Naive thymus-derived CD8-positive, alpha-beta T cell (primary cell): ENCODE results near the gene EPN1. TPM values are rescaled to one million over a fixed set of nuclear protein-coding genes. Genes with fewer than 3 reads are reported as not detected.

ENCODE experiments used
- ATAC-seq, 2 donors: fragments of 150-1000 bp; cut with Tn5 transposase in 1 of 2; sonication (Bioruptor Pico), chemical (Tn5 transposase) in 1 of 2; 1 replicate in 1 of 2; 2 replicates in 1 of 2; pipeline ENCODE4 v1.10.0; 2021; ENCODE audit warnings: mild to moderate bottlenecking in 2 of 2, moderate library complexity in 2 of 2
- POLR2A ChIA-PET: fragments of 350-600 bp; sonication (Branson Sonifier 250); formaldehyde crosslinking; loops from one replicate; lab custom pipeline; 2021; ENCODE audit warnings: antibody characterized with exemption; lab: Charles Lee
- DNase-seq, 10 donors: peaks; one replicate each; pipeline versions ENCODE4 v3.0.0 to v3.0.0-alpha.2; 2020 to 2022
- H3K27ac Mint-ChIP-seq, 10 donors: one replicate each; pipeline ENCODE4 v1.8.0; 2020 to 2022; ENCODE audit warnings: mild to moderate bottlenecking in 10 of 10, mixed read lengths in 10 of 10, moderate library complexity in 4 of 10, inconsistent platforms in 1 of 10
- H3K27me3 Mint-ChIP-seq, 5 donors: one replicate each; pipeline ENCODE4 v1.8.0; 2021 to 2022; ENCODE audit warnings: mixed read lengths in 5 of 5
- H3K36me3 Mint-ChIP-seq, 3 donors: one replicate each; pipeline ENCODE4 v1.8.0; 2020 to 2022; ENCODE audit warnings: mixed read lengths in 3 of 3, mild to moderate bottlenecking in 2 of 3, inconsistent platforms in 1 of 3
- H3K4me1 Mint-ChIP-seq, 4 donors: one replicate each; pipeline ENCODE4 v1.8.0; 2021 to 2022; ENCODE audit warnings: mixed read lengths in 4 of 4
- H3K4me3 Mint-ChIP-seq, 10 donors: one replicate each; pipeline ENCODE4 v1.8.0; 2020 to 2022; ENCODE audit warnings: mild to moderate bottlenecking in 10 of 10, mixed read lengths in 10 of 10, moderate library complexity in 6 of 10, inconsistent platforms in 1 of 10
- H3K9me3 Mint-ChIP-seq, 9 donors: one replicate each; pipeline ENCODE4 v1.8.0; 2020 to 2022; ENCODE audit warnings: mixed read lengths in 9 of 9, mild to moderate bottlenecking in 3 of 9, inconsistent platforms in 1 of 9, moderate library complexity in 1 of 9
- polyA plus RNA-seq, 3 donors: library from polyadenylated mRNA; unstranded; fragments of 300-500 nt; fragmentation: Illumina TruSeq; gene quantifications; one replicate each; pipeline ENCODE4 v1.2.3, GENCODE V29; 2021
- total RNA-seq, 8 experiments: library from RNA in 2 of 8; stranded (reverse) in 2 of 8; gene quantifications; one replicate each; pipeline ENCODE4 v1.2.3 and lab custom pipeline; 2021 to 2026

Gene EPN1
- total and polyA plus RNA-seq, 5 experiments from 2014 or later = 5.5 to 52.2 (median 15.8) TPM

DNA sequence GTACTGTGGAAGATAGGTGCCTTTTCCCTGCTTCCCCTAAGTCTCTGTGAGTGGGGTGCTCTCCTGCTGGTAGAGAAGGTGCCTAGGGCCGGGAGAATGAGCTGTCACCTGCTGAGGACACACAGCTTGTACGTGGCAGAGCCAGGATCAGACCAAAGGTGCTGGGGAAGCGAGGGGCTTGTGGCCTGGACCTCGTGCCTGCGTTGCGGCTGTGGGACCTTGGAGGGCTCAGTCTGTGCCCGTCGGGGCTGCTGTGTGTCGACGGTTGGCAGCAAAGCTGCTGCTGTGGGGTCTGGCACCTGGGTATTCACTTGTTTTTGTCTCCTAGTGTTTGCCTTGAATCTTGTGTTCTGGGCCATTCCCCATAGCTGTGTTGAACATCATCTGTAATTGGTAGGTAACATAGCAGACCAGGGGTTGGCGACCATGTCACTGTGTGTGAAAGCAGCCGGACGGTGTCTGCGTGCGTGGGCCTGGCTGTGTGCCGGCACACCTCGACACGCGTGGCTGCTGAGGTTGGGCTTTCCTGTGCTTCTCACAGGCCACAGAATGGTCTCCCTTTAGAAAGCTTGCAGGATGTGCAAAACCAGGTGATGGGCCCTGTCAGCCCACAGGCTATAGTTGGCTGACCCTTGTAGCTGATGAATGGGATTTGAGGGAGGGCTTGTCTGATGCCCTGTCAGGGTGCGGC lies 11.0 kb upstream of the EPN1 start:
- Mint-ChIP-seq H3K9me3 (no peaks in the 10 kb centered on the region), H3K4me3 (peak overlapping the region in 1 of 10 donors; percentile 45), H3K36me3 (peaks cover 3 to 89% (median 10%) of the 10 kb centered on the region in 3 donors), H3K27me3 (no peaks in the 10 kb centered on the region), H3K27ac (peak overlapping the region in 3 of 10 donors; percentile 24 to 67 (median 51)), H3K4me1 (peaks cover 21 to 63% (median 37%) of the 10 kb centered on the region in 4 donors)
- POLR2A ChIA-PET = interaction anchor here (2.0 kb wide), 1 partner anchor 9 kb away, joined by 6 read pairs; the partner anchor contains the start of gene U2AF2
- ATAC-seq = no peak
- no peak for DNase-seq

DNA sequence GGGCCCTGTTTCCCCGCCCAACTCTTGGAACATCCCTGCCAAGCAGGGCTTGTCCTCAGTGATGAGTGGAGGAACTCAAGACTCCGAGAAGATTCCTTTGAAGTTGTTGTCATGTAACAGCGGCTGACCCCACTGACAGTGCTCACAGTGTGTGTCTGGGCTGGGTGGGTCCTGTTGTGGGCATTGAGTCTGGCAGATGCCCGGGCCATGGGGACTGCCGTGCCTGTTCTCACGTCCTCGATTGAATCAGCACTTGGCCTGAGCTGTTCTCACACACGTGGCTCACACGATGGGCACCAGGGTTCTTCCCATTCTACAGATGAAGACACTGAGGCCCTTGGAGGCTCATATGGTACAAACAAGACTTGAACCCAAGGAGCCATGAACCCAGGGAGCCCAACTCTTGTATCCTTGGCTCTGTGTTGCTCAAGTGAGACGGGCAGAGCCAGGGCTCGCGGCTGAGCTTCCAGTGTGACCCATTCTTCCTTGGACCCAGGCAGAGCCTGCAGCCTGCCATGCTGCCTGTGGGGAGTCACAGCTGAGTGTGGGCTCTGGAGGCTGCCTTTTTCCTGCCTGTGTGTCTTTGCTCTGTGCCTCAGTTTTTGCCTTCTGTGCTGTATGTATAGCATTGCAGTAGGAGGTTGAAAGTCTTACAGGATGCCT lies 8.6 kb upstream of the EPN1 start:
- DNase-seq = no peak
- H3K9me3 Mint-ChIP-seq = no peaks in the 10 kb centered on the region
- POLR2A ChIA-PET = interaction anchor here (1.1 to 2.4 kb wide), 2 partner anchors 9 to 12 kb away, joined by 3 to 8 read pairs; partner anchors contain the start of gene U2AF2
- peaks cover 25 to 69% (median 42%) of the 10 kb centered on the region in 4 donors for H3K4me1 Mint-ChIP-seq
- H3K36me3 Mint-ChIP-seq = peaks cover 3 to 94% (median 10%) of the 10 kb centered on the region in 3 donors
- H3K27me3 Mint-ChIP-seq = no peaks in the 10 kb centered on the region
- H3K4me3 Mint-ChIP-seq = no peak overlapping the region
- peak overlapping the region in 2 of 10 donors; percentile 27 to 31 for H3K27ac Mint-ChIP-seq
- no peak for ATAC-seq

- Mint-ChIP-seq H3K27me3 (no peaks in the 10 kb centered on the region), H3K36me3 (peaks cover 3 to 92% (median 8%) of the 10 kb centered on the region in 3 donors), H3K9me3 (no peaks in the 10 kb centered on the region), H3K4me3 (no peak overlapping the region), H3K27ac (peak overlapping the region in 2 of 10 donors; percentile 27 to 31), H3K4me1 (peaks cover 23 to 64% (median 39%) of the 10 kb centered on the region in 4 donors)
- DNase-seq = no peak
- POLR2A ChIA-PET = interaction anchor here (1.1 to 2.4 kb wide), 2 partner anchors 9 to 17 kb away, joined by 3 to 8 read pairs; no protein-coding TSS in a partner anchor
- ATAC-seq = no peak
Observed at GRCh38 chr19:55667006-55667381, 8.0 kb upstream of the EPN1 start.

DNA sequence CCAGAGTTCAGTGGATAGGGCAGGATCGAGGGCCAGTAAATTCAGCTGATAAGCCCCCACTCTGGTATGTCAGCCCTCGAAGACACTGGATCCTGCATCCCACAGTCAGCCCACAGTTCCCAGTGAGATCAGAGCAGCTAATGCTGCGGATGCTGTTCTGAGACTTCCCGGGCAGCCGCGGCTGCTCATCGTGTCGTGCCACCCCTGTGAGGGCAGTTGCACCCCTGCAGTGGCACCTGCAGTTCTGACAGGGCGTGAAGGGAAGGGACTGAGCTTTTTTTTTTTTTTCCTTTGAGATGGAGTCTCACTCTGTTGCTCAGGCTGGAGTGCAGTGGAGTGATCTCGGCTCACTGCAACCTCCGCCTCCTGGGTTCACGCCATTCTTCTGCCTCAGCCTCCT lies 7.5 kb upstream of the EPN1 start:
- ATAC-seq (no peak), DNase-seq (no peak)
- no peak overlapping the region for H3K27ac Mint-ChIP-seq
- H3K36me3 Mint-ChIP-seq = peaks cover 3 to 93% (median 7%) of the 10 kb centered on the region in 3 donors
- no peaks in the 10 kb centered on the region for H3K9me3 Mint-ChIP-seq
- H3K27me3 Mint-ChIP-seq = no peaks in the 10 kb centered on the region
- H3K4me1 Mint-ChIP-seq = peaks cover 22 to 61% (median 39%) of the 10 kb centered on the region in 4 donors
- H3K4me3 Mint-ChIP-seq = no peak overlapping the region
- POLR2A ChIA-PET = interaction anchor here (1.1 to 2.4 kb wide), 2 partner anchors 10 to 17 kb away, joined by 3 to 8 read pairs; no protein-coding TSS in a partner anchor

DNA sequence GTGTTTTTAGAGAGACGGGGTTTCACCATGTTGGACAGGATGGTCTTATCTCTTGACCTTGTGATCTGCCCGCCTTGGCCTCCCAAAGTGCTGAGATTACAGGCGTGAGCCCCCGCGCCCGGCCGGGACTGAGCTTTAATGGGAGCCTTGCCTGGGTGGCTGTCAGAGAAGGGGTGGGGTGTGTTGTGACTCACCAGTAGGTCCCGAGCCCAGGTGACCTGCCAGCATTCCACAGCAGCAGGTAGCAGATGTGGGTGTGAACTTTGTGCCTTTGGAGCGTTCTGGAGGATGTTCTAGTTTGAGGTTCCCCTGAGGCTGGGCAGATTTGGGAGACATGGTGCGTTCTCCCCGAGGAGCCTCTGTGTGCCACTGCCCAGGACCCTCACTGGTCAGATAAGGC lies 7.1 kb upstream of the EPN1 start:
- POLR2A ChIA-PET = interaction anchor here (1.1 to 2.4 kb wide), 2 partner anchors 10 to 18 kb away, joined by 3 to 8 read pairs; no protein-coding TSS in a partner anchor
- no peaks in the 10 kb centered on the region for H3K27me3 Mint-ChIP-seq
- peaks cover 0 to 92% (median 4%) of the 10 kb centered on the region in 3 donors for H3K36me3 Mint-ChIP-seq
- ATAC-seq (no peak), DNase-seq (no peak)
- H3K4me1 Mint-ChIP-seq = peaks cover 18 to 57% (median 34%) of the 10 kb centered on the region in 4 donors
- H3K9me3 Mint-ChIP-seq = no peaks in the 10 kb centered on the region
- H3K4me3 Mint-ChIP-seq = no peak overlapping the region
- no peak overlapping the region for H3K27ac Mint-ChIP-seq

GRCh38 chr19:55668603-55669348 lies 6.2 kb upstream of the EPN1 start:
- no peak overlapping the region for H3K4me3 Mint-ChIP-seq
- peaks cover 0 to 92% (median 4%) of the 10 kb centered on the region in 3 donors for H3K36me3 Mint-ChIP-seq
- DNase-seq (no peak), ATAC-seq (no peak)
- H3K9me3 Mint-ChIP-seq = no peaks in the 10 kb centered on the region
- H3K4me1 Mint-ChIP-seq = peaks cover 13 to 56% (median 36%) of the 10 kb centered on the region in 4 donors
- POLR2A ChIA-PET = interaction anchor here (1.5 kb wide), 1 partner anchor 11 kb away, joined by 4 read pairs; no protein-coding TSS in a partner anchor
- no peaks in the 10 kb centered on the region for H3K27me3 Mint-ChIP-seq
- H3K27ac Mint-ChIP-seq = no peak overlapping the region

GRCh38 chr19:55669418-55670279 lies 5.4 kb upstream of the EPN1 start:
- Mint-ChIP-seq H3K27me3 (no peaks in the 10 kb centered on the region), H3K27ac (peak overlapping the region in 1 of 10 donors; percentile 33), H3K9me3 (no peaks in the 10 kb centered on the region), H3K4me3 (peak overlapping the region in 1 of 10 donors; percentile 14), H3K36me3 (peaks cover 0 to 89% (median 4%) of the 10 kb centered on the region in 3 donors), H3K4me1 (peaks cover 13 to 55% (median 42%) of the 10 kb centered on the region in 4 donors)
- POLR2A ChIA-PET = interaction anchor here (1.5 kb wide), 1 partner anchor 11 kb away, joined by 4 read pairs; no protein-coding TSS in a partner anchor
- DNase-seq (no peak), ATAC-seq (no peak)

- Mint-ChIP-seq H3K4me1 (peaks cover 14 to 54% (median 43%) of the 10 kb centered on the region in 4 donors), H3K27ac (peak overlapping the region in 6 of 10 donors; percentile 34 to 75 (median 58)), H3K36me3 (peaks cover 2 to 84% (median 4%) of the 10 kb centered on the region in 3 donors), H3K27me3 (no peaks in the 10 kb centered on the region), H3K9me3 (no peaks in the 10 kb centered on the region), H3K4me3 (peak overlapping the region in 3 of 10 donors; percentile 12 to 26 (median 14))
- DNase-seq (no peak), ATAC-seq (no peak)
- POLR2A ChIA-PET = interaction anchor here (1.0 to 1.6 kb wide), 5 partner anchors 12 to 38 kb away, joined by 3 to 8 read pairs (median 6); partner anchors contain the start of gene U2AF2
Observed at GRCh38 chr19:55670280-55671053, 4.6 kb upstream of the EPN1 start.

GRCh38 chr19:55671054-55671378 lies 4.0 kb upstream of the EPN1 start:
- H3K4me1 Mint-ChIP-seq = peaks cover 19 to 57% (median 48%) of the 10 kb centered on the region in 4 donors
- peaks cover 4 to 79% (median 4%) of the 10 kb centered on the region in 3 donors for H3K36me3 Mint-ChIP-seq
- H3K9me3 Mint-ChIP-seq = no peaks in the 10 kb centered on the region
- ATAC-seq = no peak
- H3K27ac Mint-ChIP-seq = peak overlapping the region in 5 of 10 donors; percentile 46 to 62 (median 57)
- no peak for DNase-seq
- no peaks in the 10 kb centered on the region for H3K27me3 Mint-ChIP-seq
- POLR2A ChIA-PET = interaction anchor here (1.0 to 1.6 kb wide), 4 partner anchors 14 to 39 kb away, joined by 3 to 8 read pairs (median 6); partner anchors contain the start of gene U2AF2
- peak overlapping the region in 1 of 10 donors; percentile 7 for H3K4me3 Mint-ChIP-seq

DNA sequence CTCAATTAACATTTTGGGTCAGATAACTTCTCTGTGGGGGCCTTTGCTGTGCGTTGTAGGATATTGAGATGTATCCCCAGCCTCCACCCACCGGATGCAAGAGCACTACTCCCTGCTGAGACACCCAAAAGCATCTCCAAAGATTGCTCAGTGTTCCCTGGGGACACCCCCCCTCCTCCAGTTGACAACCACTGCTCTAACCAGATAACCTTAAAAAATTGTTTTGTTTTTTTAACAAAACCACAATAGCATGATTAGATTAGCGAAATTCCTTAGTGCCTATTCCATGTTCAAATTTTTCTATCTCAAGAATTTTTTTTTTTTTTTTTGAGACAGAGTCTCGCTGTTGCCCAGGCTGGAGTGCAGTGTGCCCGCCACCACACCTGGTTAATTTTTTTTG lies 2.6 kb upstream of the EPN1 start:
- peak overlapping the region in 3 of 10 donors; percentile 3 to 39 (median 29) for H3K4me3 Mint-ChIP-seq
- no peak for DNase-seq
- POLR2A ChIA-PET = interaction anchor here (1.2 kb wide), 1 partner anchor 19 kb away, joined by 3 read pairs; no protein-coding TSS in a partner anchor
- peaks cover 26 to 68% (median 57%) of the 10 kb centered on the region in 4 donors for H3K4me1 Mint-ChIP-seq
- H3K36me3 Mint-ChIP-seq = peaks cover 0 to 65% (median 4%) of the 10 kb centered on the region in 3 donors
- H3K9me3 Mint-ChIP-seq = no peaks in the 10 kb centered on the region
- no peaks in the 10 kb centered on the region for H3K27me3 Mint-ChIP-seq
- ATAC-seq = no peak
- H3K27ac Mint-ChIP-seq = peak overlapping the region in 9 of 10 donors; percentile 22 to 90 (median 66)
